Measurements from ENCODE around the gene SPATS1. TPM values are rescaled to one million over a fixed set of nuclear protein-coding genes. Genes with fewer than 3 reads are reported as not detected.

Gene SPATS1
- total RNA-seq, 1 donor from 2014 or later, result not detected

DNA sequence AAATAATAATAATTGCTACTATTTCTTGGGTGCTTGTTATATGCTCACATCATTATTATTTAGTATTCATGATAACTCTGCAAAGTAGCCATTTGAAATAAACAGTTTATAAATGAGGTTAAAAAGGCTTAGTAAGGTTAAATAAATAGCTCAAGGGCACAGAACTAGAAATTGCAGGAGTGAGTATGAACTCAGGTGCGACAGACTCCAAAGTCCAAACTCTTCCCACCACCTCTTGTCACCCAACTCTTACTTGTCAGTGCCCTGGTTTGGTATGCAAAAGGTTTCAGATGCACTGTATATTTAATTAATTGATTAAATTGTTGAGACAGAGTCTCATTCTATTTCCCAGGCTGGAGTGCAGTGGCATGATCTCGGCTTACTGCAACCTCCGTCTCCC lies 24.3 kb downstream of the SPATS1 start:
- Mint-ChIP-seq H3K9me3 (ENCODE audit: unreplicated experiment) (no peaks in the 10 kb centered on the region), H3K36me3 (ENCODE audit: low read depth, unreplicated experiment) (no peaks in the 10 kb centered on the region), H3K27ac (ENCODE audit: unreplicated experiment) (no peak overlapping the region), H3K27me3 (ENCODE audit: low read depth, unreplicated experiment) (peaks cover 1% of the 10 kb centered on the region), H3K4me1 (ENCODE audit: low read depth, unreplicated experiment) (peaks cover 2% of the 10 kb centered on the region), H3K4me3 (ENCODE audit: unreplicated experiment) (no peak overlapping the region)
- no peaks in the 10 kb centered on the region for H3K79me2 ChIP-seq (ENCODE audit: insufficient read depth, low read length)
- no peaks in the 10 kb centered on the region for H3K4me1 ChIP-seq (ENCODE audit: insufficient read depth, low read length)
- peaks cover 3% of the 10 kb centered on the region for H3K27me3 ChIP-seq (ENCODE audit: insufficient read depth, low read length)
- DNase-seq (ENCODE audit: low read depth) (no peak), FAIRE-seq (no peak)
- H2AFZ ChIP-seq (ENCODE audit: low read depth, low read length), result no peak overlapping the region
- no peaks in the 10 kb centered on the region for H3K9me3 ChIP-seq (ENCODE audit: insufficient read depth, low read depth, low read length)
- no peaks in the 10 kb centered on the region for H3K36me3 ChIP-seq (ENCODE audit: insufficient read depth, low read length)
- H4K20me1 ChIP-seq (ENCODE audit: insufficient read depth, low read length), result no peaks in the 10 kb centered on the region
- no peak overlapping the region for H3K27ac ChIP-seq (ENCODE audit: low read depth, low read length)
- TF ChIP-seq EZH2 (IDR thresholded peaks at IDR 0.05; ENCODE audit: insufficient read depth, low read length), result no peak
- TF ChIP-seq, protein P1, sequence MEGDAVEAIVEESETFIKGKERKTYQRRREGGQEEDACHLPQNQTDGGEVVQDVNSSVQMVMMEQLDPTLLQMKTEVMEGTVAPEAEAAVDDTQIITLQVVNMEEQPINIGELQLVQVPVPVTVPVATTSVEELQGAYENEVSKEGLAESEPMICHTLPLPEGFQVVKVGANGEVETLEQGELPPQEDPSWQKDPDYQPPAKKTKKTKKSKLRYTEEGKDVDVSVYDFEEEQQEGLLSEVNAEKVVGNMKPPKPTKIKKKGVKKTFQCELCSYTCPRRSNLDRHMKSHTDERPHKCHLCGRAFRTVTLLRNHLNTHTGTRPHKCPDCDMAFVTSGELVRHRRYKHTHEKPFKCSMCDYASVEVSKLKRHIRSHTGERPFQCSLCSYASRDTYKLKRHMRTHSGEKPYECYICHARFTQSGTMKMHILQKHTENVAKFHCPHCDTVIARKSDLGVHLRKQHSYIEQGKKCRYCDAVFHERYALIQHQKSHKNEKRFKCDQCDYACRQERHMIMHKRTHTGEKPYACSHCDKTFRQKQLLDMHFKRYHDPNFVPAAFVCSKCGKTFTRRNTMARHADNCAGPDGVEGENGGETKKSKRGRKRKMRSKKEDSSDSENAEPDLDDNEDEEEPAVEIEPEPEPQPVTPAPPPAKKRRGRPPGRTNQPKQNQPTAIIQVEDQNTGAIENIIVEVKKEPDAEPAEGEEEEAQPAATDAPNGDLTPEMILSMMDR (IDR thresholded peaks at IDR 0.05; ENCODE audit: insufficient read depth, low read depth, low read length), result no peak
- no peak overlapping the region for H3K9ac ChIP-seq (ENCODE audit: low read length)
- no peak overlapping the region for H3K4me2 ChIP-seq (ENCODE audit: low read length)
- H3K4me3 ChIP-seq (ENCODE audit: insufficient read depth, low read depth, low read length), result no peak overlapping the region

DNA sequence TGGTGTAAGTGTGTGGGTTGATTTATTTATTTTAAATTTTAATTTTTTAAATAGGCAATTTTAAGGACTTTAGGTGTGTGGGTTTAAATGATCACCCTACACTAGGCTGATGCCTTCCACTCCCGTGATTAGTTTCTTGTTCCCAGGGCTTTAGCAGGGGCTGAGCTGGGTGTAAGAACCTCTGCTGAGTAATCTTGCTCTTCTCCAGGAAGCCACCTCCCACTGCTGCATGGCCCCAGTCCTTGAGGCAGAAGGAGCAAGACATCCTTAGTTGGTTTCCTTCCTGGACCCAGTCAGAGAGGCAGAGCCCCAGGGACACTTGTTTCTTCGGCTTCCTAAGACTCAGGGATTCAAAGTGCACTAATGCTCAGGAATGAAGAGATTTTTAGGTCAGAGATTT lies 25.2 kb downstream of the SPATS1 start:
- H3K4me2 ChIP-seq (ENCODE audit: low read length), result no peak overlapping the region
- no peak overlapping the region for H3K9ac ChIP-seq (ENCODE audit: low read length)
- no peak for DNase-seq (ENCODE audit: low read depth)
- no peaks in the 10 kb centered on the region for H3K9me3 Mint-ChIP-seq (ENCODE audit: unreplicated experiment)
- no peak for TF ChIP-seq EZH2 (IDR thresholded peaks at IDR 0.05; ENCODE audit: insufficient read depth, low read length)
- TF ChIP-seq, protein P1 (IDR thresholded peaks at IDR 0.05; ENCODE audit: insufficient read depth, low read depth, low read length), result no peak
- H3K4me3 Mint-ChIP-seq (ENCODE audit: unreplicated experiment), result no peak overlapping the region
- H3K27ac ChIP-seq (ENCODE audit: low read depth, low read length), result no peak overlapping the region
- peaks cover 2% of the 10 kb centered on the region for H3K4me1 Mint-ChIP-seq (ENCODE audit: low read depth, unreplicated experiment)
- H2AFZ ChIP-seq (ENCODE audit: low read depth, low read length), result no peak overlapping the region
- no peaks in the 10 kb centered on the region for H3K36me3 Mint-ChIP-seq (ENCODE audit: low read depth, unreplicated experiment)
- H3K27me3 ChIP-seq (ENCODE audit: insufficient read depth, low read length), result peaks cover 4% of the 10 kb centered on the region
- H4K20me1 ChIP-seq (ENCODE audit: insufficient read depth, low read length), result no peaks in the 10 kb centered on the region
- FAIRE-seq, result no peak
- no peak overlapping the region for H3K27ac Mint-ChIP-seq (ENCODE audit: unreplicated experiment)
- no peaks in the 10 kb centered on the region for H3K79me2 ChIP-seq (ENCODE audit: insufficient read depth, low read length)
- no peaks in the 10 kb centered on the region for H3K4me1 ChIP-seq (ENCODE audit: insufficient read depth, low read length)
- no peak overlapping the region for H3K4me3 ChIP-seq (ENCODE audit: insufficient read depth, low read depth, low read length)
- no peaks in the 10 kb centered on the region for H3K36me3 ChIP-seq (ENCODE audit: insufficient read depth, low read length)
- H3K9me3 ChIP-seq (ENCODE audit: insufficient read depth, low read depth, low read length), result no peaks in the 10 kb centered on the region
- no peaks in the 10 kb centered on the region for H3K27me3 Mint-ChIP-seq (ENCODE audit: low read depth, unreplicated experiment)

- H3K27me3 ChIP-seq (ENCODE audit: insufficient read depth, low read length), result peaks cover 12% of the 10 kb centered on the region
- TF ChIP-seq, protein P1 (IDR thresholded peaks at IDR 0.05; ENCODE audit: insufficient read depth, low read depth, low read length), result no peak
- TF ChIP-seq EZH2 (IDR thresholded peaks at IDR 0.05; ENCODE audit: insufficient read depth, low read length), result no peak
- no peak overlapping the region for H3K4me2 ChIP-seq (ENCODE audit: low read length)
- no peaks in the 10 kb centered on the region for H3K9me3 Mint-ChIP-seq (ENCODE audit: unreplicated experiment)
- H4K20me1 ChIP-seq (ENCODE audit: insufficient read depth, low read length), result no peaks in the 10 kb centered on the region
- no peaks in the 10 kb centered on the region for H3K36me3 ChIP-seq (ENCODE audit: insufficient read depth, low read length)
- FAIRE-seq (no peak), DNase-seq (ENCODE audit: low read depth) (no peak)
- H3K9ac ChIP-seq (ENCODE audit: low read length), result no peak overlapping the region
- H3K79me2 ChIP-seq (ENCODE audit: insufficient read depth, low read length), result no peaks in the 10 kb centered on the region
- no peak overlapping the region for H3K27ac ChIP-seq (ENCODE audit: low read depth, low read length)
- no peak overlapping the region for H3K4me3 Mint-ChIP-seq (ENCODE audit: unreplicated experiment)
- no peak overlapping the region for H3K4me3 ChIP-seq (ENCODE audit: insufficient read depth, low read depth, low read length)
- peaks cover 2% of the 10 kb centered on the region for H3K36me3 Mint-ChIP-seq (ENCODE audit: low read depth, unreplicated experiment)
- H3K4me1 ChIP-seq (ENCODE audit: insufficient read depth, low read length), result no peaks in the 10 kb centered on the region
- no peak overlapping the region for H3K27ac Mint-ChIP-seq (ENCODE audit: unreplicated experiment)
- no peaks in the 10 kb centered on the region for H3K4me1 Mint-ChIP-seq (ENCODE audit: low read depth, unreplicated experiment)
- no peaks in the 10 kb centered on the region for H3K9me3 ChIP-seq (ENCODE audit: insufficient read depth, low read depth, low read length)
- H2AFZ ChIP-seq (ENCODE audit: low read depth, low read length), result no peak overlapping the region
- peaks cover 3% of the 10 kb centered on the region for H3K27me3 Mint-ChIP-seq (ENCODE audit: low read depth, unreplicated experiment)
These were observed 30.6 kb downstream of the SPATS1 start for GRCh38 chr6:44373051-44373450.

All from astrocyte (in vitro differentiated cells and primary cell).